Right lobe of liver (tissue), 4 donors: Measurements from ENCODE around the gene STAM.
"Not testable (repeated sequence)": the region's sequence is repeated elsewhere in the genome, so short reads cannot be mapped to it uniquely, and the experiment has no call there.

Experiments used
- POLR2A ChIP-seq: fragments of 450-650 bp; IDR thresholded peaks from one replicate; pipeline ENCODE4 v1.6.1; 2017; ENCODE audit warnings: antibody characterized with exemption, mild to moderate bottlenecking
- TF ChIP-seq, protein P1 (sequence below), 4 donors: fragments of 200-600 bp in 3 of 4; fragments of 450-650 bp in 1 of 4; IDR thresholded peaks; one replicate each; pipeline versions ENCODE4 v1.5.1 to v1.8.0; 2016 to 2022; ENCODE audit warnings: antibody characterized with exemption in 4 of 4, mild to moderate bottlenecking in 2 of 4
- donor health status: DM: no; HTN: no; CAD: no.
- donor health status: DM: no; HTN: no; CAD: no.
- donor health status: DM: no; HTN: yes; CAD: no.

DNA sequence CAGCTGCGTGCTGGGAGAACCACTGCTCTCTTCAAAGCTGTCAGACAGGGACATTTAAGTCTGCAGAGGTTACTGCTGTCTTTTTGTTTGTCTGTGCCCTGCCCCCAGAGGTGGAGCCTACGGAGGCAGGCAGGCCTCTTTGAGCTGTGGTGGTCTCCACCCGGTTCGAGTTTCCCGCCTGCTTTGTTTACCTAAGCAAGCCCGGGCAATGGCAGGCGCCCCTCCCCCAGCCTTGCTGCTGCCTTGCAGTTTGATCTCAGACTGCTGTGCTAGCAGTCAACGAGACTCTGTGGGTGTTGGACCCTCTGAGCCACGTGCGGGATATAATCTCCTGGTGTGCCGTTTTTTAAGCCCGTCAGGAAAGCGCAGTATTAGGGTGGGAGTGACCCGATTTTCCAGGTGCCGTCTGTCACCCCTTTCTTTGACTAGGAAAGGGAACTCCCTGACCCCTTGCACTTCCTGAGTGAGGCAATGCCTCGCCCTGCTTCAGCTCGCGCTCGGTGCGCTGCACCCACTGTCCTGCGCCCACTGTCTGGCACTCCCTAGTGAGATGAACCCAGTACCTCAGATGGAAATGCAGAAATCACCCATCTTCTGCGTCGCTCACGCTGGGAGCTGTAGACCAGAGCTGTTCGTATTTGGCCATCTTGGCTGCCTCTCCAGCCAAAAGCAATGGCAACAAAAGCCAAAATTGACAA, 78.5 kb downstream of the STAM start:
- TF ChIP-seq, protein P1, sequence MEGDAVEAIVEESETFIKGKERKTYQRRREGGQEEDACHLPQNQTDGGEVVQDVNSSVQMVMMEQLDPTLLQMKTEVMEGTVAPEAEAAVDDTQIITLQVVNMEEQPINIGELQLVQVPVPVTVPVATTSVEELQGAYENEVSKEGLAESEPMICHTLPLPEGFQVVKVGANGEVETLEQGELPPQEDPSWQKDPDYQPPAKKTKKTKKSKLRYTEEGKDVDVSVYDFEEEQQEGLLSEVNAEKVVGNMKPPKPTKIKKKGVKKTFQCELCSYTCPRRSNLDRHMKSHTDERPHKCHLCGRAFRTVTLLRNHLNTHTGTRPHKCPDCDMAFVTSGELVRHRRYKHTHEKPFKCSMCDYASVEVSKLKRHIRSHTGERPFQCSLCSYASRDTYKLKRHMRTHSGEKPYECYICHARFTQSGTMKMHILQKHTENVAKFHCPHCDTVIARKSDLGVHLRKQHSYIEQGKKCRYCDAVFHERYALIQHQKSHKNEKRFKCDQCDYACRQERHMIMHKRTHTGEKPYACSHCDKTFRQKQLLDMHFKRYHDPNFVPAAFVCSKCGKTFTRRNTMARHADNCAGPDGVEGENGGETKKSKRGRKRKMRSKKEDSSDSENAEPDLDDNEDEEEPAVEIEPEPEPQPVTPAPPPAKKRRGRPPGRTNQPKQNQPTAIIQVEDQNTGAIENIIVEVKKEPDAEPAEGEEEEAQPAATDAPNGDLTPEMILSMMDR (IDR thresholded peaks at IDR 0.05) = not testable (repeated sequence)
- TF ChIP-seq POLR2A = not testable (repeated sequence)
